HG02798 (cell line): ENCODE data around the gene S100G.
A peak's percentile ranks its signal among the peaks of the same experiment; 100 is the strongest.

Experiments
- ATAC-seq: cut with Tn5 transposase; IDR thresholded peaks from one replicate; pipeline ENCODE4 v1.9.1; 2021; ENCODE audit warnings: mild to moderate bottlenecking; ENCODE audit not compliant: unreplicated experiment, poor library complexity

The S100G gene

DNA sequence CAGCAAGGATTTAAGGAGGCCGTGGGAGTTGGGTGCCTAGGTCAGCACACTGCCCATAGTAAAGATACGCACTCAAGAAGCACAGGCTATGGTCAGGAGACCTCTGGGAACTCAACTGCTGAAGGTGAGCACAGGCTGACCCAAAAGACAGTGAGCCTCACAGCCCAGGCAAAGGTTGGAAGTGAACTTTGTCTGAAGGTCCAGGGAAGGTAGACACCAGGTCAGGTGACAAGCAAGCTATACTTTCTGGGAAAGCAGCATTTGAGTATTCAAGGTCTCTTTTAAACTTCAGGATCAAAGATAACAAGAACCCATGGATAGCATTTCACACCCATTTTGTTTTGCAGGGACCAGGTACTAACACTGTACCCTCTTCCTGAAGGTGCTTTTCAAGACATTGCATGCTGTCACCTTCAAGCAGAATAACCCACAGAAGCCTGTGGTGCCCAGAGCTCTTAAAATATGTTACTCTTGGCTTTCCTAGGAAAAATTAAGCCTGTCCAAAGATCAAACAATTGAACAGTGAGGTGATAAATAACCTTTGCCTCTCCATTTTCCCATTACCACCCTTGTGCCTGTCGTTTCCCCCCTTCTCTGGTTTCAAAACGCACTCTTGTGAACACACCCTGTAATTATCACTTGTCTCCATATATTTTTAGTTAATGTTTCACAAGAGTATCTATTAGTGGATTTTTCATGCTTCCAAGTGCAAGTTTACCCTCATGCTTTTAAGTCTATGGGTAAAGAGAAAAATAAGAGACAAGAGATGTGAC is 3.4 kb upstream of the S100G start:
- ATAC-seq: no peak

- no peak for ATAC-seq
Observed at GRCh38 chrX:16651391-16652024, 1.6 kb downstream of the S100G start.

- no peak for ATAC-seq
Observed at GRCh38 chrX:16653424-16653823, 3.5 kb downstream of the S100G start.

GRCh38 chrX:16654093-16654492 is 4.1 kb downstream of the S100G start:
- ATAC-seq: no peak

DNA sequence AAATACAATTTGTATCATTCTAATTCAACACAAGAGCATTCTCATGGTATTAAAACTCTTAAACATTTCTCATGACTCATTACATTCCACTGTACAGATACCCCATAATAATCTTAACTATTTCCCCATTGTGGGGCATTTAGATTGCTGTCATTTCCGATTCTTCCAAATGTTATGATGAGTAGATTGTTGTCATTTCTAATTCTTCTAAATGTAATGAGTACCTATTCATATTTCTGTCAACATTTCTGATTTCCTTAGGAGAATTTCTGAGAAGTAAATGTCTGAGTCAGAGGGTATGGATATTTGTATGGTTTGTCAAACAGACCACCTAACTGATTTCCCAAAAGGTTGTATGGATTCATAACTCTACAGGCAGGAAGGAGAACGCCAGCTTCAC is 8.3 kb downstream of the S100G start:
- ATAC-seq: no peak

- no peak for ATAC-seq
Observed at GRCh38 chrX:16659321-16659720, 9.4 kb downstream of the S100G start.

- no peak for ATAC-seq
Observed at GRCh38 chrX:16661495-16661894, 11.5 kb downstream of the S100G start.

DNA sequence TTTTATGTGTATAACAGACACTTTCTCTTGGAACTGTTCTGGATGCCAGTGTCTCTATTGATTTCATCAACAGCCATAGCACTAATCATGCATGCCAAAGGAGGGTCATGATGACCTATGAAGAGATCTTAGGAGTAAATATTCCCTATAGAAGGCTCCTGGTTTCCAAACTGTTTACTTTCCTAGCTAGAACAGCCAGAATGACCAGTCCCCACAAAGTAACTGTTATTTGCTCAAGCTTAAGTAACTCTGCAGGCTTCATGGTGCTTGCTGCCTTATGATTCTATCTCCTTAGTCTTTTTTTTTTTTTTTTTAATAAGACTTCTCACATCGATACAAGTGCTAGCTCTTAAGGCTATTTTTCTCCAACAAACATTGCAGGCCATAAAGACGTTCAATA is 12.4 kb downstream of the S100G start:
- ATAC-seq: no peak

GRCh38 chrX:16664074-16664473 is 14.1 kb downstream of the S100G start:
- no peak for ATAC-seq

GRCh38 chrX:16664626-16665025 is 14.7 kb downstream of the S100G start:
- no peak for ATAC-seq

- no peak for ATAC-seq
Observed at GRCh38 chrX:16665089-16665488, 15.1 kb downstream of the S100G start.

GRCh38 chrX:16666541-16666940 is 16.6 kb downstream of the S100G start:
- ATAC-seq: no peak

GRCh38 chrX:16671005-16671404 is 21.0 kb downstream of the S100G start:
- ATAC-seq: no peak

GRCh38 chrX:16678689-16679088 is 28.7 kb downstream of the S100G start:
- no peak for ATAC-seq

DNA sequence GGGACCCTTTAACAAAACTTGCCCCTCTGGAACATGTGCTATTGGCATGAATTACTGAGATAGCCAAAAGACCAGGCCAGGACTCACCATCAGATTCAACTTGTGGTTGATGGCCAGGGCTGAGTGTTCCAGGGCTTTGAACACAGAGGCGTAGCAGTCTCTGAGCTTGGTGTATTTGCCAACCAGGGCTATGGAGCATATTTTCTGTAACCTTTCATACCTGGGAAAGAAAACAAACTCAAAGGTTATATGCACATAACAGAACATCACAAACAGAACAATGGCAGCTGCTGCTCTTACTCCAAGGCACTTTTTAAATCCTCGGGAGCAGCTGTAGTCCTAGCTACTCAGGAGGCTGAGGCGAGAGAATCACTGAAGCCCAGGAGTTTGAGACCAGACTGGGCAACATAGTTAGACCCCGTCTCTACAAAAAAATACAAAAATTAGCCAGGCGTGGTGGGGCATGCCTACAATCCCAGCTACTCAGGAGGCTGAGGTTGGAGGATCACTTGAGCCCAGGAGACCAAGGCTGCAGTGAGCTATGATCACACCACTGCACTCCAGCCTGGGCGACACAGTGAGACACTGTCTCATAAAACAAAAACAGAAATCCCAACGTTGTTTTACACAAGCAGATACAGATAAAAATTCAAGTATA is 33.2 kb downstream of the S100G start:
- ATAC-seq: no peak

DNA sequence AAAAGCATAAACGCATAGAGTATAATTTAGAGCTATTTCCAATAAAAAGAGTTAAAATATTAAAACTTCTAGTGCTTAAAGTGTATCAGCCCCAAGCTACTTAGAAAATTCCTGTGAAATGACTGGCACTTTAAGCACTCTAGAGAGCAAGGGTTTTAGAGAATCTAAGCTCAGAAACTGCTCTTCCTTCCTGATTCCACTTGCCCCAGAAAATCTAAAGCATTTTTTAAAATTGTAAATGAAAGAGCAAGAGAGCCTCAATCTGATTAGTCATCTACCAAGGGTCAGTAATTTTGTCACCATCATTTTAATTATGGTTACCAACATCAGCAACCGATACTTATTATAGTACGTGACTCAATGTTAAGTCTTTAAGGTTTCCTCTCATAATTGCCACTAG is 37.6 kb downstream of the S100G start:
- ATAC-seq: no peak

GRCh38 chrX:16695079-16695676 is 45.2 kb downstream of the S100G start:
- ATAC-seq: peak; percentile 51

DNA sequence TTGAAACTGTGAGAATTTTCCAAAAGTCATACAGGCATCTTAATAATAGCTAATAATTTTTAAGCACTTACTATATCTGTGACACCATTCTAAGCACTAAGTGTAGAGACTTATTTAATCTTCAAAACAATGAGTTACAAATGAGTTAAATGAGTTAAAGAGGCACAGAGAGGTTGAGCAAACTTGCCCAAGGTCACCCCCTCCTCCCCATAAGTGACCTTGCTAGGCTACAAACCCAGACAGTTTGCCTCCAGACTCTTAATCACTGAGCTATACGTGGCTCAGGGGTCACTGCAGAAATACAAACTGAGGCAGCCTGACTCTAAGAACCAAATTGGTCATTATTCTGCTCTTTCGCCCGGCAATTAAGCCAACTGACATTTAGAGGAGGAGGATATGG is 47.0 kb downstream of the S100G start:
- no peak for ATAC-seq

DNA sequence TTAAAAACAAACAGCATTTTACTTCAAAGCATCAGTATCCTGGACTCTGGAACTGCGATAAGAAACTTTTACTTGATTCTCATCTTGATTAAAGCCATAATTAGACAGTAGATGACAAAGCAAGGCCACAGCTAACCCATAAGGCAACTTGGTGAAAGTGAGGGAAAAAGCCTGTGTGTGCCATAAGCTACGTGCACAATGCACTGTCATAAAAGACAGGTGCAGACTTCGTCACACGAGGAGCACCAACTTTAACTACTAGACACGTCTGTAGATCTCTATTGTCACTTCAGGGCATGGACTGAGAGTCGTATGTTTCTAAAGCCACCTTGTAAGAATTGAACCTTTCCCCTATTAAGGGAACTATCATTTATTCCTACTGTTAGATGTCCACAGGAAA is 49.4 kb downstream of the S100G start:
- no peak for ATAC-seq

GRCh38 chrX:16700734-16701133 is 50.8 kb downstream of the S100G start:
- no peak for ATAC-seq
